ENCODE results near the gene PLAAT2.

GRCh38 chr11:63534895-63535461, 28.2 kb downstream of the PLAAT2 start:
- TF ChIP-seq E2F1 (CRISPR knock-in tag; IDR thresholded peaks at IDR 0.05), result no peak
- no peak for TF ChIP-seq CDX4 (CRISPR knock-in tag; IDR thresholded peaks at IDR 0.05; ENCODE audit: borderline replicate concordance)
- TF ChIP-seq TP53 (CRISPR knock-in tag; IDR thresholded peaks at IDR 0.05), result no peak
- TF ChIP-seq GABPB1 (CRISPR knock-in tag; IDR thresholded peaks at IDR 0.05), result no peak
- TF ChIP-seq ZNF138 (CRISPR knock-in tag; conservative IDR thresholded peaks at IDR 0.05), result no peak
